A549 (cell line): ENCODE data around the gene RNASEH1.

Experiments
- CEBPB ChIP-seq, 2 experiments: fragments of >200 bp in 1 of 2; sonication (Bioruptor Twin) in 1 of 2; formaldehyde crosslinking in 1 of 2; IDR thresholded peaks; 2 replicates each; pipeline ENCODE4 v1.6.1; 2012 to 2016
- ESRRA ChIP-seq: fragments of 150-350 bp; IDR thresholded peaks from 2 replicates; pipeline ENCODE4 v1.6.1; 2014; ENCODE audit warnings: mild to moderate bottlenecking, low read length, borderline replicate concordance
- HOXA7 ChIP-seq: fragments of 250-450 bp; sonication (Bioruptor Pico); IDR thresholded peaks from 2 replicates; pipeline ENCODE4 v1.5.0; 2020; ENCODE audit warnings: mild to moderate bottlenecking, moderate library complexity
- MAFK ChIP-seq: fragments of 450-650 bp; IDR thresholded peaks from 2 replicates; pipeline ENCODE4 v1.6.1; 2014; ENCODE audit not compliant: partially characterized antibody
- POLR2A ChIP-seq: IDR thresholded peaks from 2 replicates; pipeline ENCODE4 v1.6.1; 2012; ENCODE audit warnings: mild to moderate bottlenecking, low read length
- TF ChIP-seq, protein P1 (sequence below): fragments of >200 bp; sonication (Bioruptor Twin); formaldehyde crosslinking; IDR thresholded peaks from 3 replicates; pipeline ENCODE4 v1.5.1; 2016

DNA sequence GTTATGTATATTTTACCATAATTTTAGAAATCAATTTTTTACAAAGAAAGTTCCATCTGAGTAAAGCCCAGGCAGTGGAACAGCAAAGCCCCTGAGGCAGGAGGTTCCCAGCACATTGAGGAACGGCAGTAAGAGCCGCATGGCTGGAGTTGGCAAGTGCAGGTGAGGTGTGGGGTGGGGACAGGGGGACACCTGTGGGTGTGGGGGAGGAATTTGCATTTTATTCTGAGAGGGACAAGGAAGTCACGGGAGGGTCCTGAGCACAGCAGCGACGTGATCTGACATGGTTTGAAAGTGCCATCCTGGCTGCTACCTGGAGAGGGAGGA, 22.7 kb downstream of the RNASEH1 start:
- TF ChIP-seq ESRRA (no peak), CEBPB (IDR thresholded peaks at IDR 0.05) (no peak), POLR2A (no peak), HOXA7 (no peak), MAFK (no peak)
- TF ChIP-seq, protein P1, sequence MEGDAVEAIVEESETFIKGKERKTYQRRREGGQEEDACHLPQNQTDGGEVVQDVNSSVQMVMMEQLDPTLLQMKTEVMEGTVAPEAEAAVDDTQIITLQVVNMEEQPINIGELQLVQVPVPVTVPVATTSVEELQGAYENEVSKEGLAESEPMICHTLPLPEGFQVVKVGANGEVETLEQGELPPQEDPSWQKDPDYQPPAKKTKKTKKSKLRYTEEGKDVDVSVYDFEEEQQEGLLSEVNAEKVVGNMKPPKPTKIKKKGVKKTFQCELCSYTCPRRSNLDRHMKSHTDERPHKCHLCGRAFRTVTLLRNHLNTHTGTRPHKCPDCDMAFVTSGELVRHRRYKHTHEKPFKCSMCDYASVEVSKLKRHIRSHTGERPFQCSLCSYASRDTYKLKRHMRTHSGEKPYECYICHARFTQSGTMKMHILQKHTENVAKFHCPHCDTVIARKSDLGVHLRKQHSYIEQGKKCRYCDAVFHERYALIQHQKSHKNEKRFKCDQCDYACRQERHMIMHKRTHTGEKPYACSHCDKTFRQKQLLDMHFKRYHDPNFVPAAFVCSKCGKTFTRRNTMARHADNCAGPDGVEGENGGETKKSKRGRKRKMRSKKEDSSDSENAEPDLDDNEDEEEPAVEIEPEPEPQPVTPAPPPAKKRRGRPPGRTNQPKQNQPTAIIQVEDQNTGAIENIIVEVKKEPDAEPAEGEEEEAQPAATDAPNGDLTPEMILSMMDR = no peak
